Activated CD4-positive, alpha-beta T cell treated with anti-CD3 and anti-CD28 coated beads, Interleukin-2, amount 50 U/mL, for 48 hours (primary cell): ENCODE measurements around the gene KCNT1.

Source experiments
- DNase-seq, 2 experiments: peaks; one replicate each; pipeline ENCODE4 v3.0.0-alpha.2; 2020

The KCNT1 gene

GRCh38 chr9:135825435-135826187 is 123.6 kb downstream of the KCNT1 start:
- no peak for DNase-seq

- DNase-seq: no peak
Measured at GRCh38 chr9:135826188-135826545, 124.2 kb downstream of the KCNT1 start.

GRCh38 chr9:135827301-135827700 is 125.3 kb downstream of the KCNT1 start:
- no peak for DNase-seq

GRCh38 chr9:135827866-135828580 is 126.0 kb downstream of the KCNT1 start:
- no peak for DNase-seq

- no peak for DNase-seq
Measured at GRCh38 chr9:135828656-135829055, 126.7 kb downstream of the KCNT1 start.

- no peak for DNase-seq
Measured at GRCh38 chr9:135830496-135830895, 128.5 kb downstream of the KCNT1 start.

GRCh38 chr9:135833864-135834263 is 131.9 kb downstream of the KCNT1 start:
- DNase-seq: no peak

- DNase-seq: no peak
Measured at GRCh38 chr9:135835131-135835530, 133.1 kb downstream of the KCNT1 start.

GRCh38 chr9:135839516-135839915 is 137.5 kb downstream of the KCNT1 start:
- DNase-seq: no peak

- DNase-seq: no peak
Measured at GRCh38 chr9:135840107-135840506, 138.1 kb downstream of the KCNT1 start.

- no peak for DNase-seq
Measured at GRCh38 chr9:135840539-135840938, 138.6 kb downstream of the KCNT1 start.
